Sigmoid colon (tissue), 7 donors: Measurements from ENCODE around the gene COL6A2. TPM values are rescaled to one million over a fixed set of nuclear protein-coding genes. Genes with fewer than 3 reads are reported as not detected.
A peak's percentile ranks its signal among the peaks of the same experiment; 100 is the strongest.

ENCODE experiments used
- DNase-seq: peaks from one replicate; pipeline ENCODE4 v3.0.0-alpha.2; 2019
- H3K27ac ChIP-seq, 4 donors: fragments of 200-600 bp; sonication (generic); one replicate each; pipeline ENCODE4 v1.5.1; 2016 to 2019; ENCODE audit warnings: mild to moderate bottlenecking in 1 of 4
- H3K27me3 ChIP-seq, 3 donors: fragments of 200-600 bp; sonication (generic); one replicate each; pipeline ENCODE4 v1.5.1; 2019; ENCODE audit warnings: mild to moderate bottlenecking in 1 of 3
- H3K36me3 ChIP-seq, 4 donors: fragments of 200-600 bp; sonication (generic); one replicate each; pipeline ENCODE4 v1.5.1; 2016 to 2019
- H3K4me1 ChIP-seq, 4 donors: fragments of 200-600 bp; sonication (generic); one replicate each; pipeline ENCODE4 v1.5.1; 2017 to 2019
- H3K4me3 ChIP-seq, 4 donors: fragments of 200-600 bp; sonication (generic); one replicate each; pipeline ENCODE4 v1.5.1; 2017 to 2019; ENCODE audit warnings: mild to moderate bottlenecking in 2 of 4, moderate library complexity in 1 of 4
- H3K9me3 ChIP-seq, 4 donors: fragments of 200-600 bp in 3 of 4; sonication (generic) in 3 of 4; one replicate each; pipeline versions ENCODE4 v1.5.1 to v1.6.1; 2013 to 2019
- EP300 ChIP-seq, 4 donors: sonication (generic); formaldehyde crosslinking; IDR thresholded peaks; one replicate each; pipeline ENCODE4 v1.6.1; 2017; ENCODE audit warnings: antibody characterized with exemption in 4 of 4
- POLR2A ChIP-seq, 2 donors: fragments of 450-650 bp; IDR thresholded peaks; one replicate each; pipeline ENCODE4 v1.6.1; 2016; ENCODE audit warnings: antibody characterized with exemption in 2 of 2, mild to moderate bottlenecking in 2 of 2, moderate library complexity in 2 of 2
- POLR2AphosphoS5 ChIP-seq, 4 donors: sonication (generic); formaldehyde crosslinking; IDR thresholded peaks; one replicate each; pipeline ENCODE4 v1.6.1; 2017; ENCODE audit warnings: antibody characterized with exemption in 4 of 4
- WGBS, 2 donors: extraction: QIAGEN DNeasy Blood & Tissue Kit; methylation state at CpG; one replicate each; pipeline ENCODE4 v1.1.7; 2013; 5-methylcytosine and 5-hydroxymethylcytosine counted together
- intact Hi-C: fragments of 100-400 bp; cut with DNase I; formaldehyde crosslinking; loops from one replicate; pipeline ENCODE4 v1.15.1; 2023
- polyA plus RNA-seq, 3 donors: library from polyadenylated mRNA; stranded (reverse); fragments of 200-250 nt; gene quantifications; one replicate each; pipeline ENCODE4 v1.2.3, GENCODE V29; 2013
- total RNA-seq, 4 donors: library from RNA; depleted of rRNA; stranded (reverse); fragments of >200 nt; gene quantifications; one replicate each; pipeline ENCODE4 v1.1.0, GENCODE V29; 2016
- TF ChIP-seq, protein P1 (sequence below), 4 experiments: fragments of 450-650 bp in 3 of 4; fragments of 200-600 bp in 1 of 4; IDR thresholded peaks; one replicate each; pipeline ENCODE4 v1.5.1; 2016 to 2019; ENCODE audit warnings: antibody characterized with exemption in 4 of 4, mild to moderate bottlenecking in 3 of 4, moderate library complexity in 2 of 4
- donor health status: healthy with polysubstance abuse.
- donor health status: Bipolar disorder and iron deficiency.
- donor health status: healthy.

The COL6A2 gene
- total and polyA plus RNA-seq, 7 donors, result 14.3 to 1,745 (median 570) TPM

DNA sequence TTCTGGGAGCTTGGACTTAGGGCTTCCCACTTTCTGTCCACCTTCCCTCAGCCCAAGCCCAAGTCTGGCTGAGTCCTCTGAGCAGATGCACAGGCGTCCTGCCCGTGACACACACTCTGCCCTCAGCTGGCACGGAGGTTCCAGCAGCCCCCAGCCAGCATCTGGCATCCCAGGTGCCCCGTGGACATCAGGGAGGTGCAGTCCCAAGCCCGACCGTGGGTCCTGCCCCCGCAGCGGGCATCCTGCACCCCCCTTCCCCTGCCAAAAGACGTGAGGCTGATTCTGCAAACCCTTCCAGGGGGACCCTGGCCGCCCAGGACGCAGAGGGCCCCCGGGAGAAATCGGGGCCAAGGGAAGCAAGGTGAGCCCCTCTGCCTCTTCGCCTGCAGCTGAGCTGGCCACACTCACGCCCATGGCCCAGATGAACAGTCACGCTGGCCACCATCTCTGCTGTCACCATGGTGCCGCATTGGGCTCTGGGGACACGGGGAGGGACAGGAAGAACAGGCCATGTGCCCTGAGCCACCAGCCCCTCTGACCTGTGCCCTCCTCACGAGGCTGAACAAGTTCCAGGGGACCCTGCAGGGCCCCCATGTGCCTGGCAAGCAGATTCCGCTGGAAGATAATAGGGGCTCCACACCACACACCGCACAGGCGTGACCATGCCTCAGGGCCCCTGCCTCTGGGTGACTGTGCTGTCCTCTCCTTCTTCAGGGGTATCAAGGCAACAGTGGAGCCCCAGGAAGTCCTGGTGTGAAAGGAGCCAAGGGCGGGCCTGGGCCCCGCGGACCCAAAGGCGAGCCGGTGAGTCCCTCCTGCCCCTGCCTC is 20.6 kb downstream of the COL6A2 start:
- no peak overlapping the region for H3K4me3 ChIP-seq
- no peak for TF ChIP-seq EP300 (IDR thresholded peaks at IDR 0.05)
- TF ChIP-seq POLR2AphosphoS5 (IDR thresholded peaks at IDR 0.05), result no peak
- no peak for TF ChIP-seq POLR2A (IDR thresholded peaks at IDR 0.05)
- TF ChIP-seq, protein P1, sequence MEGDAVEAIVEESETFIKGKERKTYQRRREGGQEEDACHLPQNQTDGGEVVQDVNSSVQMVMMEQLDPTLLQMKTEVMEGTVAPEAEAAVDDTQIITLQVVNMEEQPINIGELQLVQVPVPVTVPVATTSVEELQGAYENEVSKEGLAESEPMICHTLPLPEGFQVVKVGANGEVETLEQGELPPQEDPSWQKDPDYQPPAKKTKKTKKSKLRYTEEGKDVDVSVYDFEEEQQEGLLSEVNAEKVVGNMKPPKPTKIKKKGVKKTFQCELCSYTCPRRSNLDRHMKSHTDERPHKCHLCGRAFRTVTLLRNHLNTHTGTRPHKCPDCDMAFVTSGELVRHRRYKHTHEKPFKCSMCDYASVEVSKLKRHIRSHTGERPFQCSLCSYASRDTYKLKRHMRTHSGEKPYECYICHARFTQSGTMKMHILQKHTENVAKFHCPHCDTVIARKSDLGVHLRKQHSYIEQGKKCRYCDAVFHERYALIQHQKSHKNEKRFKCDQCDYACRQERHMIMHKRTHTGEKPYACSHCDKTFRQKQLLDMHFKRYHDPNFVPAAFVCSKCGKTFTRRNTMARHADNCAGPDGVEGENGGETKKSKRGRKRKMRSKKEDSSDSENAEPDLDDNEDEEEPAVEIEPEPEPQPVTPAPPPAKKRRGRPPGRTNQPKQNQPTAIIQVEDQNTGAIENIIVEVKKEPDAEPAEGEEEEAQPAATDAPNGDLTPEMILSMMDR (IDR thresholded peaks at IDR 0.05), result no peak
- 81 to 91% methylated on average over 27 of the region's 27 CpGs for WGBS, 2 donors
- no peaks in the 10 kb centered on the region for H3K4me1 ChIP-seq
- intact Hi-C loops, result no loop called here
- peak; percentile 60 for DNase-seq
- H3K27ac ChIP-seq, result peak overlapping the region; percentile 36 to 63 (median 48)
- H3K9me3 ChIP-seq, result no peaks in the 10 kb centered on the region
- no peaks in the 10 kb centered on the region for H3K27me3 ChIP-seq
- peaks cover 80 to 99% (median 98%) of the 10 kb centered on the region in 4 donors for H3K36me3 ChIP-seq

DNA sequence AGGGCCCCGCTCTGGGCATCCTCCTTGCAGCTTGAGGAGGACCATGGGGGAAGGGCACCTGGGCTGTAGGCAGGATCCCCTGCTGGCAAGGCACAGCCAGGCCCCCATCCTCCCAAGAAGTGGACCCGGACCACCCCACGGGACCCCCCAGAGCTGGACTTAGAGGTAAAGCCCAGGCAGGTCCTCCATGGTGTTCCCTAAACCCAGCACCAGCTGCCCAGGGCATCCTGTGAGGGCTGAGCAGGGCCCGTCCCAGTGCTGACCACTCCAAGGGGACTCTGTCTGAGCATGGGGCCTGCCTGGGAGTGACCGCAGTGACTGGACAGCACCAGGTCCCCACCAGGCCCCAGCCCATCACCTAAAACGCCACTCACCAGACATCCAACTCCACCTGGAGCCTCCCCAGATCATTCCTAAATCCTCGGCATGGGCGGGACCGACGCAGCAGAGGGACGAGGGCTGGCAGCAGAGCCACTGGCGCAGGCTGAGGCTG is 21.3 kb downstream of the COL6A2 start:
- WGBS, 2 donors, result 74 to 90% methylated on average over 12 of the region's 12 CpGs
- H3K9me3 ChIP-seq, result no peaks in the 10 kb centered on the region
- intact Hi-C loops, result no loop called here
- H3K27ac ChIP-seq, result peak overlapping the region; percentile 36 to 63 (median 57)
- H3K36me3 ChIP-seq, result peaks cover 75 to 98% (median 96%) of the 10 kb centered on the region in 4 donors
- H3K27me3 ChIP-seq, result no peaks in the 10 kb centered on the region
- peak; percentile 63 for DNase-seq
- no peak overlapping the region for H3K4me3 ChIP-seq
- TF ChIP-seq, protein P1 (IDR thresholded peaks at IDR 0.05), result no peak
- TF ChIP-seq EP300 (IDR thresholded peaks at IDR 0.05) (no peak), POLR2A (IDR thresholded peaks at IDR 0.05) (no peak), POLR2AphosphoS5 (IDR thresholded peaks at IDR 0.05) (no peak)
- H3K4me1 ChIP-seq, result no peaks in the 10 kb centered on the region

DNA sequence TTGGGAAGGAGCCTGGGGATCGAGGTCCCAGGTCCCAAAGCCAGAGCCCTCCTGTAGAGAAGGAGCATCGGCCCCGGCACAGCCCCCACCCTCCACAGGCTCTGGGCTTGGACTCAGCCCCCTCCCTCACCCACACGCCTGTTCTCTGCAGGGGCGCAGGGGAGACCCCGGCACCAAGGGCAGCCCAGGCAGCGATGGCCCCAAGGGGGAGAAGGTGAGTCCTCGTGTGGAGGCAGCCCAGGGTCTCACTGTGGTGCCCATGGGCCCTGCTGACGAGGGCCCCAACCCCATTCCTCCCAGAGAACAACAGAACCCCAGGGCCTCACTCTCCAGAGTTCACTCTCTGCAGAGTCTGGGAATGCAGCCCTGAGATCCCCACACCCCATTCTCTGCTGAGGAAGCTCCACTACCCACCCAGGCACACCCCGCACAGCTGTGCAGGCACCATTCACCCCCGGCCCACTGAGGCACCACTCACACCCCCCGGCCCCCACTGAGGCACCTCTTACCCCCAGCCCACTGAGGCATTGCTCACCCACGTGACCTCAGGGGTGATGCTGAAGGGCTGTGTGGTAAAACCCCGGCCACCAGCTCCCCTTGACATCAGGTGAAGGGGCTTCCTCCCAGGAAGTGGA is 21.8 kb downstream of the COL6A2 start:
- H3K27ac ChIP-seq, result peak overlapping the region; percentile 36 to 63 (median 57)
- DNase-seq, result peak; percentile 58
- intact Hi-C loops, result no loop called here

DNA sequence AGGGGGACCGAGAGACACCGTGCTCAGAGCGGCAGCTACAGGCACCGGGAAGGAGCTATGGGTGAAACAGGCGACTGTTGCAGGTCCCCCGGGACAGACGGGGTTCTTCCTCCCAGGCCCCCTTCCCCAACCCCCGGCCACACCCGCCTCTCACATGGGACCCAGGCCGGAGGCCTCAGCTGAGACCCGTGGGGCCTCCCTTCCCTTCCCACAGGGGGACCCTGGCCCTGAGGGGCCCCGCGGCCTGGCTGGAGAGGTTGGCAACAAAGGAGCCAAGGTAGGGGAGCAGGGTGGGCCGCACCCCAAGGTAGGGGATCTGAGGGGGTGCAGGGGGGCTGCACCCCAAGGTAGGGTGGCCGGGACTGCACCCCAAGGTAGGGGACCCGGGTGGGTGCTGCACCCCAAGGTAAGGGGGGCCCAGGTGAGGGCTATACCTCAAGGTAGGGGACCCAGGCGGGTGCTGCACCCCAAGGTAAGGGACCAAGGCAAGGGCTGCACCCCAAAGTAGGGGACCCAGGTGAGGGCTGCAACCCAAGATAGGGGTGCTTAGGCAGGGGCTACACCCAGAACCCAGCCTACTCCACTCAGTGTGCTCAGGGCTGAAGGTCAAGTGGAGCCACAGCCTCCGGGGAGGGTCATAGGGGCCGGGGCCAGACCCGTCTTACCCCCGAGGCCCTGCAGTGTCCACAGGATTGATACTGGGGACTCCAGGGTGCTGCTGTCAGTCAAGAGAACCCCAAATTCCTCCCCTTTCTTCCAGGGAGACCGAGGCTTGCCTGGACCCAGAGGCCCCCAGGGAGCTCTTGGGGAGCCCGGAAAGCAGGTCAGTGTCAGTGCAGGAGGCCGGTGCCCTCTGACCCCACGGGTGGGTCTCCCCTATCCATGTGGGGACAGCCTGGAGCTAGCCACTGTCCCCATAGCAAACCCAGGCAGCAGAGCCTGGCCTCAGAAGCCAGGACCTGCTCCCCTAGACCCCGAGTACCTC is 22.7 kb downstream of the COL6A2 start:
- Histone ChIP-seq H3K4me1 (no peaks in the 10 kb centered on the region), H3K36me3 (peaks cover 85 to 98% (median 96%) of the 10 kb centered on the region in 4 donors), H3K4me3 (no peak overlapping the region), H3K9me3 (no peaks in the 10 kb centered on the region), H3K27me3 (no peaks in the 10 kb centered on the region), H3K27ac (peak overlapping the region; percentile 32 to 63 (median 57))
- peak; percentile 64 for DNase-seq
- 74 to 82% methylated on average over 26 of the region's 26 CpGs for WGBS, 2 donors
- TF ChIP-seq POLR2A (IDR thresholded peaks at IDR 0.05), result no peak
- TF ChIP-seq, protein P1 (IDR thresholded peaks at IDR 0.05), result no peak
- TF ChIP-seq POLR2AphosphoS5 (IDR thresholded peaks at IDR 0.05), result no peak
- TF ChIP-seq EP300 (IDR thresholded peaks at IDR 0.05), result no peak
- intact Hi-C loops, result no loop called here

More for the DNA sequence above, 21.8 kb downstream of the COL6A2 start:
- Histone ChIP-seq H3K27me3 (no peaks in the 10 kb centered on the region), H3K9me3 (no peaks in the 10 kb centered on the region), H3K4me1 (no peaks in the 10 kb centered on the region), H3K4me3 (no peak overlapping the region), H3K36me3 (peaks cover 81 to 98% (median 96%) of the 10 kb centered on the region in 4 donors)
- WGBS, 2 donors, result 69 to 86% methylated on average over 14 of the region's 14 CpGs
- TF ChIP-seq, protein P1 (IDR thresholded peaks at IDR 0.05), result no peak
- no peak for TF ChIP-seq POLR2A (IDR thresholded peaks at IDR 0.05)
- TF ChIP-seq POLR2AphosphoS5 (IDR thresholded peaks at IDR 0.05), result no peak
